GM13976 (cell line): Measurements from ENCODE around the gene USP12.
"Not testable (repeated sequence)": the region's sequence is repeated elsewhere in the genome, so short reads cannot be mapped to it uniquely, and the experiment has no call there.

Experiments
- DNase-seq: peaks from one replicate; pipeline ENCODE4 v3.0.0; 2012; ENCODE audit warnings: low spot score
- in situ Hi-C: fragments of 300-500 bp; cut with MboI; formaldehyde crosslinking; loops from one replicate; pipeline ENCODE4 v1.12.0; 2022; ENCODE audit warnings: low sequenced_read_pairs, mixed read lengths, inconsistent platforms; ENCODE audit not compliant: unreplicated experiment
- TF ChIP-seq, protein P1 (sequence below): IDR thresholded peaks from 2 replicates; pipeline ENCODE4 v1.5.1; 2012; ENCODE audit warnings: borderline replicate concordance, mild to moderate bottlenecking; ENCODE audit not compliant: insufficient read depth; ENCODE audit errors: extremely low read depth, missing control alignments, control extremely low read depth

USP12 gene

DNA sequence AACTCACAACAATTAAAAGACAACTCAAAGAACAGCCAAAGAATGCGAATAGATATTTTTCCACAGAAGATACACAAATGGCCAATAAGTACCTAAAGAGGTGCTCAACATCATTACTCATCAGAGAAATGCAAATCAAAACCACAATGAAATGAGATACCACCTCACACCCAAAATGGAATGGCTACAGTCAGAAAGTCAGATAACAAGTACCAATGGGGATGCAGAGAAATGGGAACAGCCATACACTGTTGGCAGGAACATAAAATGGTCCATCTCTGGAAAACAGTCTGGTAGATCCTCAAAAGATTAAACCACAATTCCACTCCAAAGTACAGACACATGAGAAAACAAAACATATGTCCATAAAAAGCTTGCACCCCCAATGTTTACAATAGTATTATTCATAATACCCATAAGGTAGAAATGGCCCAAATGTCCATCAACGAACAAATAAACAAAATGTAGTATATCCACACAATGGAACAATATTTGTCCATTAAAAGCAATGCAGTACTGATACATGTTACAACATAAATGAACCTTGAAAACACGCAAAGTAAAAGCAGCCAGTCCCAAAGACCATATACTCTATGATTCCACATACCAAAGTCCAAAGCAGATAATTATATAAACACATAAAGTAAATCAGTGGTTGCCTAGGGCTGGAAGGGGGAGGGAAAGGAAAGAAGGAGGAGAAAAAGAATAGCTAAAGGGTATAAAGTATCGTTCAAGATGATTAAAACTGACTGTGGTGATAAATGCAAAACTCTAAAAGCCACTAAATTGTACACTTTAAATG lies 19.6 kb downstream of the USP12 start:
- in situ Hi-C loops = no loop called here
- TF ChIP-seq, protein P1, sequence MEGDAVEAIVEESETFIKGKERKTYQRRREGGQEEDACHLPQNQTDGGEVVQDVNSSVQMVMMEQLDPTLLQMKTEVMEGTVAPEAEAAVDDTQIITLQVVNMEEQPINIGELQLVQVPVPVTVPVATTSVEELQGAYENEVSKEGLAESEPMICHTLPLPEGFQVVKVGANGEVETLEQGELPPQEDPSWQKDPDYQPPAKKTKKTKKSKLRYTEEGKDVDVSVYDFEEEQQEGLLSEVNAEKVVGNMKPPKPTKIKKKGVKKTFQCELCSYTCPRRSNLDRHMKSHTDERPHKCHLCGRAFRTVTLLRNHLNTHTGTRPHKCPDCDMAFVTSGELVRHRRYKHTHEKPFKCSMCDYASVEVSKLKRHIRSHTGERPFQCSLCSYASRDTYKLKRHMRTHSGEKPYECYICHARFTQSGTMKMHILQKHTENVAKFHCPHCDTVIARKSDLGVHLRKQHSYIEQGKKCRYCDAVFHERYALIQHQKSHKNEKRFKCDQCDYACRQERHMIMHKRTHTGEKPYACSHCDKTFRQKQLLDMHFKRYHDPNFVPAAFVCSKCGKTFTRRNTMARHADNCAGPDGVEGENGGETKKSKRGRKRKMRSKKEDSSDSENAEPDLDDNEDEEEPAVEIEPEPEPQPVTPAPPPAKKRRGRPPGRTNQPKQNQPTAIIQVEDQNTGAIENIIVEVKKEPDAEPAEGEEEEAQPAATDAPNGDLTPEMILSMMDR = no peak
- DNase-seq = no peak

DNA sequence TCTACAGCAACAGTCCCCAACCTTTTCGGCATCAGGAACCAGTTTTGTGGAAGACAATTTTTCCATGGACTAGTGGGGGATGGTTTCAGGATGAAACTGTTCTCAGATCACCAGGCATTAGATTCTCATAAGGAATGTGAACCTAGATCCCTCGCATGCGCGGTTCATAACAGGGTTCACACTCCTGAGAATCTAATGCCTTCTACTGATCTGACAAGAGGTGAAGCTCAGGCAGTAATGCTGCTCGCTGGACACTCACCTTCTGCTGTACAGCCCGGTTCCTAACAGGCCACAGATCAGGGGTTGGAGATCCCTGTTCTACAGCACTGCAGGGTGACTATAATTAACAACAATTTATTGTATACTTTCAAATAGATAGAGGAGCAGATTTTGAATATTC lies 21.9 kb downstream of the USP12 start:
- in situ Hi-C loops = no loop called here
- TF ChIP-seq, protein P1 = no peak
- DNase-seq = no peak

DNA sequence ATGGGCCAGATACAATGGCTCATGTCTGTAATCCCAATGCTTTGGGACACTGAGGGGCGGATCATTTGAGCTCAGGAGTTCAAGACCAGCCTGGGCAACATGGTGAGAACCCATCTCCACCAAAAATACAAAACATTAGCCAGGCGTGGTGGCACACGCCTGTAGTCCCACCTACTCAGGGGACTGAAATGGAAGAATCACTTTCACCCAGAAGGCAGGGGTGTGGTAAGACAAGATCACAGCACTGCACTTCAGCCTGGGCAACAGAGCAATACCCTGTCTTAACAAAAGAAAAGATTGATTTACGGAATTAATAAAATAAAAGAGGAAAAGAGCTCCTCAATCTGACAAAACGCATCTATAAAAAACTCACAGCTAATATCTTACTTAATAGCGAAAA lies 22.7 kb downstream of the USP12 start:
- no peak for DNase-seq
- in situ Hi-C loops = no loop called here
- TF ChIP-seq, protein P1 = no peak

DNA sequence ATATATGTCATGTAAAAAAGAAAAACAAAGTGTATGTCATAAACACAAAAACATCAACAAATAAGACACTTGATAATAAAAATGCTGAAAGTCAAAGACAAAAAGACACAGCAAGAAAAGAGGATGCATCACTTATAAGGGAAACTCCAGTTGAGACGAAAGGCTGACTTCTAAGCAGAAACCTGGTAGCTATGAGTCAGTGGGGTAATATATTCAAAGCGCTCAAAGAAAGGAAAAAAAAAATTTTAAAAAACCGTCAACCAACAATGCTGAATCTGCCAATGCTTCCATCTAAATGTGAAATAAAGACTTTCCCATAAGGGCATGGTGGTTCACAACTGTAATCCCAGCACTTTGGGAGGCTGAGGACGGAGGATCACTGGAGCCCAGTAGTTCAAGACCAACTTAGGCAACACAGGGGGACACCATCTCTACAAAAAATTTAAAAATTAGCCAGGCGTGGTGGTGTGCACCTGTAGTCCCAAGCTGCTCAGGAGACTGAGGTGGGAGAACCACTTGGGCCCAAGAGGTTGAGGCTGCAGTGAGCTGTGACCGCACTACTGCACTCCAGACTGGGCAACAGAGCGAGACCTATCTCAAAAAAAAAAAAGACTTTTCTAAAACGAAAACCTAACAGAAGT lies 24.0 kb downstream of the USP12 start:
- in situ Hi-C loops = no loop called here
- peak; percentile 59 for DNase-seq
- TF ChIP-seq, protein P1 = no peak

DNA sequence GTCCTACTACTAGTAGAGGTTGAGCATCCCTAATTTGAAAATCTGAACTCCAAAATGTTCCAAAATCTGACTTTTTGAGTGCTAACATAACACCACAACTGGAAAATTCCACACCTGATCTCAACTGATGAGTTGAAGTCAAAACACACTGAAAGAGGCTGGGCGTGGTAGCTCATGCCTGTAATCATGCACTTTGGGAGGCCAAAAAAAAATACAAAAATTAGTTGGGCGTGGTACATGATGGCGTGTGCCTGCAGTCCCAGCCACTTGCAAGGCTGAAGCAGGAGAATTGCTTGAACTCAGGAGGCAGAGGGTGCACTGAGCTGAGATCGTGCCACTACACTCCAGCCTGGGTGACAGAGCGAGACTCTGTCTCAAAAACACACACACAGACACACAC lies 29.9 kb downstream of the USP12 start:
- in situ Hi-C loops = no loop called here
- DNase-seq = no peak
- TF ChIP-seq, protein P1 = no peak

DNA sequence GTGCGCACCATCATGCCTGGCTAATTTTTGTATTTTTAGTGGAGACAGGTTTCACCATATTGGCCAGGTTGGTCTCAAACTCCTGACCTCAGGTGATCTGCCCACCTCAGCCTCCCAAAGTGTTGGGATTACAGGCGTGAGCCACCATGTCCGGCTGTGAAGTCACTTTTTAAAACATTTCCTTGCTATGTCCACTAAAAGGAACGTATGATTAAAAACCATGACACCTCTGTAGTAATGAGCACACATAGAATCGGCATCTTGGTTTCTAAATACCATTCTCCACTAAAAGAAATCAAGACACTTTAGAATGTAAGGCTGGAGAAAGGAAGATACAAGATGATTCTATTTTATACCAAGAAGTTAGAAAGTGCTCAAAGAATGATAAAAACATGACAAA lies 30.5 kb downstream of the USP12 start:
- DNase-seq, in situ Hi-C loops: not testable (repeated sequence)

DNA sequence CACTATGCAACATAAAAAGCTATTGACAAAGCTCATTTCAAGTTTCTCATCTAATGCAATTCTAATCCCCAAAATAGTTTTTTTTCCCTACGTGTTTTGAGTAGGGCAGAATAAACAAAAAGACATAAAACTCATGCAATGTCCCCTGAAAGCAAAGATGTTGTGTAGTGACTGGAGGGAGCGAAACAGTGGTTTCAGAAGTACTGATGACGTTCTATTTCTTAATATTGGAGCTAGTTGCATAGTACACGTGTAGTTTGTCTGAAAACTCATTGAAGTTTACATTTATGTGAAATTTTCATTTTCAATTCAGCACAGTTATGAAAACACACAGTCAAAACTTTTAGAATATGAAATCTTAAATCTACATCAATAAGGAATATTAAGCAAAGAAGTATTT lies 31.6 kb downstream of the USP12 start:
- in situ Hi-C loops = no loop called here
- no peak for DNase-seq
- TF ChIP-seq, protein P1 = no peak
